GM23338 (cell line): ENCODE data around the gene IGF2.

Source experiments
- EZH2 ChIP-seq: fragments of 200-600 bp; sonication (generic); IDR thresholded peaks from one replicate; pipeline ENCODE4 v1.8.0; 2017; ENCODE audit warnings: antibody characterized with exemption, mild to moderate bottlenecking, low read depth; ENCODE audit not compliant: unreplicated experiment
- EZH2phosphoT487 ChIP-seq: fragments of 200-600 bp; sonication (generic); IDR thresholded peaks from one replicate; pipeline ENCODE4 v1.8.1; 2018; ENCODE audit warnings: antibody characterized with exemption; ENCODE audit not compliant: unreplicated experiment
- JUNB ChIP-seq: IDR thresholded peaks from one replicate; pipeline ENCODE4 v1.6.1; 2016; ENCODE audit warnings: antibody characterized with exemption; ENCODE audit not compliant: unreplicated experiment
- POLR2AphosphoS5 ChIP-seq: IDR thresholded peaks from 2 replicates; pipeline ENCODE4 v1.6.1; 2016; ENCODE audit warnings: antibody characterized with exemption, low read depth
- REST ChIP-seq: IDR thresholded peaks from one replicate; pipeline ENCODE4 v1.6.1; 2018; ENCODE audit warnings: antibody characterized with exemption; ENCODE audit not compliant: unreplicated experiment
- TF ChIP-seq, protein P1 (sequence below), 2 experiments: fragments of 200-600 bp in 1 of 2; sonication (generic) in 1 of 2; conservative IDR thresholded peaks; 2 replicates each; pipeline versions ENCODE4 v1.5.1 to v1.6.1; 2016 to 2017; ENCODE audit warnings: antibody characterized with exemption in 2 of 2, low read depth in 2 of 2, mild to moderate bottlenecking in 2 of 2, moderate library complexity in 1 of 2

DNA sequence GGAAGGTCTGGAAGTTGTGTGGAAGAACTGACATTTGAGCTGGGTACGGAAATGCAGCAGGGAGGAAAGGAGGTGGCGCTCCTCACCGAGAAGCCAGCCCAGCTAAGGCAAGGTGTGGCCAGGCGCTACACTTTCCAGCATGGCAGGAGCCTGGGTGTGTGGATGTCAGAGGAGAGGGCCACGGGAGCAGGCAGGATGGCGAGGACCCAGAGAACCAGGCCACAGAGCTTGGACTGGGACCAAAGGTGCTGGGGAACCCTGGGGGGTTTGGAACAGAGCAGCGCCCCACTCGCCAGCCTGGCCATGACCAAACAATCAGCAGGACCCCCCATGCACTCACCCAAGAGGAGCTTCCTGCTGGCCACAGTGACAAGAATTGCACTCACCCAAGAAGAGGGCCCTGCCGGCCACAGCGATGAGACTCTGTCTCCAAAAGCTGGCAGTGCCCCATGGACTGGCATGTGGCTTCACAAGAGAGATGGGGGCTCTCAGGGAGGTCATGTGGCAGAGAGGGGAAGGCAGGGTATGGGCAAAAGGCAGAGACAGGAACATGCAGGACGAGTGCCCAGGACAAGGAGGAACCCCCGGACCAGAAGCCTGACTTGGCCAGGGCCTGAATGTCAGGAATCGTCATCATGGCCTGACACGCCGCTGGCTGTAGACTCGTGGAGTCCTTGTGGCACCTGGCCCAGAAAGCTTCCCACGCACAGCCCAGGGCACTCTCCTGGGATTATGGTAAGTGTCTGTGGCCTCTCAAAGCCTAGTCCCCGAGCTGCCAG lies 45.4 kb downstream of the IGF2 start:
- TF ChIP-seq, protein P1, sequence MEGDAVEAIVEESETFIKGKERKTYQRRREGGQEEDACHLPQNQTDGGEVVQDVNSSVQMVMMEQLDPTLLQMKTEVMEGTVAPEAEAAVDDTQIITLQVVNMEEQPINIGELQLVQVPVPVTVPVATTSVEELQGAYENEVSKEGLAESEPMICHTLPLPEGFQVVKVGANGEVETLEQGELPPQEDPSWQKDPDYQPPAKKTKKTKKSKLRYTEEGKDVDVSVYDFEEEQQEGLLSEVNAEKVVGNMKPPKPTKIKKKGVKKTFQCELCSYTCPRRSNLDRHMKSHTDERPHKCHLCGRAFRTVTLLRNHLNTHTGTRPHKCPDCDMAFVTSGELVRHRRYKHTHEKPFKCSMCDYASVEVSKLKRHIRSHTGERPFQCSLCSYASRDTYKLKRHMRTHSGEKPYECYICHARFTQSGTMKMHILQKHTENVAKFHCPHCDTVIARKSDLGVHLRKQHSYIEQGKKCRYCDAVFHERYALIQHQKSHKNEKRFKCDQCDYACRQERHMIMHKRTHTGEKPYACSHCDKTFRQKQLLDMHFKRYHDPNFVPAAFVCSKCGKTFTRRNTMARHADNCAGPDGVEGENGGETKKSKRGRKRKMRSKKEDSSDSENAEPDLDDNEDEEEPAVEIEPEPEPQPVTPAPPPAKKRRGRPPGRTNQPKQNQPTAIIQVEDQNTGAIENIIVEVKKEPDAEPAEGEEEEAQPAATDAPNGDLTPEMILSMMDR (conservative IDR thresholded peaks at IDR 0.05; ENCODE audit: low read depth in 2 of 2): no peak
- TF ChIP-seq POLR2AphosphoS5: no peak
- no peak for TF ChIP-seq EZH2
- TF ChIP-seq REST: no peak
- TF ChIP-seq EZH2phosphoT487: no peak
- TF ChIP-seq JUNB: no peak
